Lower lobe of right lung (tissue), 2 donors: ENCODE measurements around the gene LYSMD2. TPM values are rescaled to one million over a fixed set of nuclear protein-coding genes. Genes with fewer than 3 reads are reported as not detected.

ENCODE experiments used
- ATAC-seq, 2 donors: fragments of 200-7000 bp; cut with Tn5 transposase; one replicate each; pipeline ENCODE4 v1.9.1; 2020 to 2022; ENCODE audit warnings: mild to moderate bottlenecking in 2 of 2, moderate library complexity in 2 of 2
- DNase-seq: peaks from one replicate; pipeline ENCODE4 v3.0.0-alpha.2; 2020
- H3K27ac ChIP-seq: fragments of 200-600 bp; one replicate; pipeline ENCODE4 v1.8.0; 2022
- H3K27me3 ChIP-seq: fragments of 200-600 bp; one replicate; pipeline ENCODE4 v1.8.0; 2022; ENCODE audit warnings: low read depth
- H3K36me3 ChIP-seq: fragments of 200-600 bp; one replicate; pipeline ENCODE4 v1.8.0; 2022; ENCODE audit warnings: mild to moderate bottlenecking
- H3K4me1 ChIP-seq: fragments of 200-600 bp; one replicate; pipeline ENCODE4 v1.8.0; 2022
- H3K4me3 ChIP-seq: fragments of 200-600 bp; one replicate; pipeline ENCODE4 v1.8.0; 2022; ENCODE audit warnings: mild to moderate bottlenecking
- H3K9me3 ChIP-seq: fragments of 200-600 bp; one replicate; pipeline ENCODE4 v1.8.0; 2022
- intact Hi-C: fragments of 100-400 bp; cut with DNase I; formaldehyde crosslinking; loops from one replicate; pipeline ENCODE4 v1.11.0; 2022
- total RNA-seq: library from RNA; stranded (reverse); fragmentation: NEBNext Ultra II Directional; extraction: Animal tissue kit (Norgen Biotek cat#: 25700); gene quantifications from one replicate; pipeline ENCODE4 v1.2.1, GENCODE V29; 2021
- TF ChIP-seq, protein P1 (sequence below): fragments of 200-600 bp; IDR thresholded peaks from one replicate; pipeline ENCODE4 v1.8.0; 2022; ENCODE audit warnings: antibody characterized with exemption, mild to moderate bottlenecking
- donor health status: DM: no; HTN: yes; CAD: no; lungs with severe emphysema.

LYSMD2 gene
- total RNA-seq, 1 donor from 2014 or later: 22.2 TPM

DNA sequence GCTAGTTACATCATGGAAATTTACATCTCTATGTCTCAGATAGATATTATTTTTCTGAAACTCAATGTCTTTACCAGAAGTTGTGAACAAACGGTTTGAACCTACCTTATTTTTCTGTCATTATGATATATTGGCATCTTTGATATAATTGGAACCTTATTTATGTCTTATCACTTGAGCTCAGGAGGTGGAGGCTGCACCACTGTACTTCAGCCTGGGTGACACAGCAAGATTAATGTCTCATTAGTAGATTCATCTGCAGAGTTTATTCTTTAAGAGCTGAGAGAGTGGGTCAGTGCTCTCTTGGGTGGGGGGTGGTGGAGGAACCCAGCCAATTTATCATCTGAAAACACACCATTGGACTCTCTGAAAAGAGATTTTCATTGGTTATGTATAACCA lies 34.7 kb downstream of the LYSMD2 start:
- ATAC-seq (no peak), DNase-seq (no peak)
- intact Hi-C loops: no loop called here
- no peaks in the 10 kb centered on the region for H3K36me3 ChIP-seq
- H3K4me1 ChIP-seq: no peaks in the 10 kb centered on the region
- no peak overlapping the region for H3K4me3 ChIP-seq
- H3K27me3 ChIP-seq: no peaks in the 10 kb centered on the region
- no peaks in the 10 kb centered on the region for H3K9me3 ChIP-seq
- H3K27ac ChIP-seq: no peak overlapping the region
- TF ChIP-seq, protein P1, sequence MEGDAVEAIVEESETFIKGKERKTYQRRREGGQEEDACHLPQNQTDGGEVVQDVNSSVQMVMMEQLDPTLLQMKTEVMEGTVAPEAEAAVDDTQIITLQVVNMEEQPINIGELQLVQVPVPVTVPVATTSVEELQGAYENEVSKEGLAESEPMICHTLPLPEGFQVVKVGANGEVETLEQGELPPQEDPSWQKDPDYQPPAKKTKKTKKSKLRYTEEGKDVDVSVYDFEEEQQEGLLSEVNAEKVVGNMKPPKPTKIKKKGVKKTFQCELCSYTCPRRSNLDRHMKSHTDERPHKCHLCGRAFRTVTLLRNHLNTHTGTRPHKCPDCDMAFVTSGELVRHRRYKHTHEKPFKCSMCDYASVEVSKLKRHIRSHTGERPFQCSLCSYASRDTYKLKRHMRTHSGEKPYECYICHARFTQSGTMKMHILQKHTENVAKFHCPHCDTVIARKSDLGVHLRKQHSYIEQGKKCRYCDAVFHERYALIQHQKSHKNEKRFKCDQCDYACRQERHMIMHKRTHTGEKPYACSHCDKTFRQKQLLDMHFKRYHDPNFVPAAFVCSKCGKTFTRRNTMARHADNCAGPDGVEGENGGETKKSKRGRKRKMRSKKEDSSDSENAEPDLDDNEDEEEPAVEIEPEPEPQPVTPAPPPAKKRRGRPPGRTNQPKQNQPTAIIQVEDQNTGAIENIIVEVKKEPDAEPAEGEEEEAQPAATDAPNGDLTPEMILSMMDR: no peak

DNA sequence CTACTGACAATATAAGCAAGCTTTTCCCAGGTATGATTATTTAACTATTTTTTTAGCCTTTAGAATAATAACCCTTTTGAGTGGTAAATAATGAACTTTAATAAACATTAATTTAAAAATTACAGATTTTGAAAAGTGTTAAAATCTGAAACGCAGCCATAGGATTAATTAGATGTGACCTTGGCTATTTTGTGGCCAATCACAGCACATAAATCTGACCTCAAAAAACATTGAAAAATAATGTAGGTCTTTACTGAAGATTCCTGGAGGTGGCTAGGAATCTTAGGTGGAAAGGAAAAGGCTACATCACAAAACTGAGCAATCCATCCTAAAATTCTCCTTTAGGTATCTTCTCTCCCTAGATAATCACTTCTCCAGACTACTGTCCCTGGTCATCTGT lies 38.1 kb downstream of the LYSMD2 start:
- H3K27ac ChIP-seq: no peak overlapping the region
- TF ChIP-seq, protein P1: no peak
- no peaks in the 10 kb centered on the region for H3K4me1 ChIP-seq
- no peak for ATAC-seq
- H3K27me3 ChIP-seq: no peaks in the 10 kb centered on the region
- no peak for DNase-seq
- no peak overlapping the region for H3K4me3 ChIP-seq
- no peaks in the 10 kb centered on the region for H3K9me3 ChIP-seq
- intact Hi-C loops: no loop called here
- no peaks in the 10 kb centered on the region for H3K36me3 ChIP-seq

DNA sequence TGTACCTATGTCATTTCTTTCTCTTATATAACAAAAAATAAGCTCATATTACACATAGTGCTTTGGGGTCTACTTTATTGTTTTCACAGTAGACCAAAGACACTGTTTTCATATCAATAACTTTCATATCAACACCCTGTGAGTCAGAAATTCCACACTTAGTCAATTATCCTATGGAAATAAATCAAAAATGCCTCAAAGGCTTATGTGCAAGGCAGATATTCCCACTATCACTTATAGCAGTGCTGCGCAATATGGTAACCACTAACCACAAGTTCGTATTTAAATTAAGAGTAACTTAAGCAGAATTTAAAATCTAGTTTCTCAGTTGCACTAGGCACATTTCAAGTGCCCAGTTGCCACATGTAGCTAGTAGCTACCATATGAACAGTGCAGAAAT lies 40.3 kb downstream of the LYSMD2 start:
- Histone ChIP-seq H3K27me3 (no peaks in the 10 kb centered on the region), H3K9me3 (no peaks in the 10 kb centered on the region), H3K4me3 (no peak overlapping the region), H3K36me3 (no peaks in the 10 kb centered on the region), H3K27ac (no peak overlapping the region), H3K4me1 (peaks cover 3% of the 10 kb centered on the region)
- DNase-seq: no peak
- no peak for ATAC-seq
- intact Hi-C loops: no loop called here
- TF ChIP-seq, protein P1: no peak

DNA sequence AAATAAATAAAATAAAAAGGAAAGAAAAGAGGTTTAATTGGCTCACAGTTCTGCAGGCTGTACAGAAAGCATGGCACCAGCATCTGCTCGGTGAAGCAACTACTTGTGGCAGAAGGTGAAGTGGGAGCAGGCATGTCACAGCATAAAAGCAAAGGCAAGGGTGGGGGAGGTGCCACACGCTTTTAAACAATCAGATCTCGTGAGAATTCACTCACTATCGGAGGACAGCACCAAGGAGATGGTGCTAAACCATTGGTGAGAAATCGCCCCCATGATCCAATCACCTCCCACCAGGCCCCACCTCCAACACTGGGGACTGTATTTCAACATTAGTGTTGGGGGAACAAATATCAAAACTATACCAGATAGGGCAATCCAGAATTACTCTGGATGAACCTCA lies 40.9 kb downstream of the LYSMD2 start:
- TF ChIP-seq, protein P1: no peak
- intact Hi-C loops: no loop called here
- Histone ChIP-seq H3K4me1 (peaks cover 6% of the 10 kb centered on the region), H3K27ac (no peak overlapping the region), H3K9me3 (no peaks in the 10 kb centered on the region), H3K4me3 (no peak overlapping the region), H3K36me3 (no peaks in the 10 kb centered on the region), H3K27me3 (no peaks in the 10 kb centered on the region)
- no peak for DNase-seq
- ATAC-seq: no peak

DNA sequence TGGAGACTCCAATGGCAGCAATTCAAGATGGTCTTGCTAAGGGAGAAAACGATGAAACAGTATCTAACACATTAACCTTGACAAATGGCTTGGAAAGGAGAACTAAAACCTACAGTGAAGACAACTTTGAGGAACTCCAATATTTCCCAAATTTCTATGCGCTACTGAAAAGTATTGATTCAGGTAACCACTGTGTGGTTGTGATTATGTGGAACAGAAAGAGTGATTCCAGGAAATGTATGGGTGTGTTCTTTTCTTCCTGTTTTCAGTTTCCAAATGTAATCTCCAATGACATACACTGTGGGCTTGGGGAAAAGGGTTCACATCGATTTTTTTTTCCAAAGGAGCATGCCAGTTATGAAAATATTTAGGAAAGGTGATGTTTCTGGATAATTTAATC lies 45.3 kb downstream of the LYSMD2 start:
- H3K4me3 ChIP-seq: no peak overlapping the region
- H3K36me3 ChIP-seq: no peaks in the 10 kb centered on the region
- no peaks in the 10 kb centered on the region for H3K27me3 ChIP-seq
- ATAC-seq (no peak), DNase-seq (no peak)
- peaks cover 6% of the 10 kb centered on the region for H3K4me1 ChIP-seq
- no peaks in the 10 kb centered on the region for H3K9me3 ChIP-seq
- TF ChIP-seq, protein P1: no peak
- intact Hi-C loops: no loop called here
- no peak overlapping the region for H3K27ac ChIP-seq

DNA sequence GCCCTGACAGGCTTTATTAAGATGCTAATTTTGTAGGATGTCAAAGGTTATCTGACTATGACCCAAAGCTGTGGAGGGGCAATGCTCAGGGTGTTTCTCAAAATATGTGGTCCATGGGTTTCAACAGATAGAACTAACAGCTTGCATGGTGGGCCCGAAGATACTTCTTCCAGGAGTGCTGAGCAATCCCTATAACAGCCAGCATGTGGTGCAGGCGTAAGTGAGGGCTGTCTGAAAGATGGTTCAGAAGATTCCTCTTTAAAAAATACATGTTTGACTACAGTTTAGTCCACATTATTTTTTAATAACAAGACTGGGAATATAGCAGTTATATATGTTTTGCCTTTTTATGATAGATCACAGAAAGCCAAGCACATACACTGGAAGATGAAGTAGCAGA lies 48.6 kb downstream of the LYSMD2 start:
- ATAC-seq (no peak), DNase-seq (no peak)
- H3K36me3 ChIP-seq: no peaks in the 10 kb centered on the region
- no peak overlapping the region for H3K4me3 ChIP-seq
- H3K27me3 ChIP-seq: peaks cover 7% of the 10 kb centered on the region
- no peaks in the 10 kb centered on the region for H3K9me3 ChIP-seq
- peaks cover 6% of the 10 kb centered on the region for H3K4me1 ChIP-seq
- H3K27ac ChIP-seq: no peak overlapping the region
- TF ChIP-seq, protein P1: peak; percentile 16
- intact Hi-C loops: no loop called here
